ENCODE results near the gene KATNIP.

The KATNIP gene

DNA sequence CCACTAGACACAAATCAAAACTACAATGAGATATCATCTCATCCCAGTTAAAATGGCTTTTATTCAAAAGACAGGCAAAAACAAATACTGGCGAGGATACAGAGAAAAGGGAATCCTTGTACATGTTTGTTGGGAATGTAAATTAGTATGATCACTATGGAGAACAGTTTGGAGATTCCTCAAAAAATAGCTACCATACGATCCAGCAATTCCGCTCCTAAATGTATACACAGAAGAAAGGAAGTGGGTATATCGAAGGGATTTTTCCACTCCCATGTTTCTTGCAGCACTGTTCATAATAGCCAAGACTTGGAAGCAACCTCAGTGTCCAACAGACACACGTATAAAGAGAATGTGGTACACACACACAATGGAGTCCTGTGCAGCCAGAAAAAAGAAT, 35.3 kb downstream of the KATNIP start:
- DNase-seq (ENCODE audit: low read depth), result no peak

- no peak for DNase-seq (ENCODE audit: low read depth)
Observed at GRCh38 chr16:27586711-27587110, 36.8 kb downstream of the KATNIP start.

GRCh38 chr16:27588057-27588456, 38.1 kb downstream of the KATNIP start:
- no peak for DNase-seq (ENCODE audit: low read depth)

DNA sequence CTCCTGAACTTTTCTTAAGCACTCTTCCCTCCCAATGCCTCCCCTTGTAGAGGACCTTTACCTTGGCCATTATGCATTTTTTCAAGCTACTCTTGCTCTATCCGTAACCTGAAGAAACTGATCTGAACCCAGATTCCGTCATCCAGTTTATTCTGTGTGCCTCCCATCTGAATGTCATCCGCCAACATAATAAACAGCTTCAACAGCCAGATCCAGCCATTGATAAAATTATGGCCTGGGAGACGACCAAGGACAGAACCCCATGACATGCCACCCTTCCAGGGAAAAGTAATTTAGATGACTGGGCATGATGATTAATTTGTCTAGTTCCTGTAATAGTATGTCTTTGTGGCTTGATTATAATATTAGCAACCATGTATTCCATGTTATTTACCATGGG, 41.9 kb downstream of the KATNIP start:
- DNase-seq (ENCODE audit: low read depth), result no peak

- no peak for DNase-seq (ENCODE audit: low read depth)
Observed at GRCh38 chr16:27595475-27595874, 45.5 kb downstream of the KATNIP start.

DNA sequence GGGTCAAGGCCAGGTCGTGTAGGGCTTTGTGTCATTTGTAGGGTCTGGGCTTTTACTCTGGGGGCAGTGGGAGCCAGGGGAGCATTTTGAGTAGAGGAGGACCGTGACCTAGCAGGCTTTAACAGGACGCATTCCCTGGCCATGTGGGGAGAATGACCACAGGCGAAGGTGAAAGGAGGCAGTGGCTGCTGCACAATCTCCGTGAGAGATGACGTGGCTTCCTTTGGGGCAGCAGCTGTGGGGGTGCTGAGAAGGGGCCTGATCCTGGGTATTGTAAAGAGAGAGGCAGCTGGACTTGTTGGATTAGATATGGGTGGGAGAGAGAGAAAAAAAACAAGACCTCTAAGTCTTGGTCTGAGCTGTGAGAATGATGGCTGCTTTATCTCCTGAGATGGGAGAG, 46.0 kb downstream of the KATNIP start:
- DNase-seq (ENCODE audit: low read depth), result no peak

- DNase-seq (ENCODE audit: low read depth), result no peak
Observed at GRCh38 chr16:27596411-27596810, 46.5 kb downstream of the KATNIP start.

GRCh38 chr16:27597361-27597760, 47.4 kb downstream of the KATNIP start:
- DNase-seq (ENCODE audit: low read depth), result no peak

DNA sequence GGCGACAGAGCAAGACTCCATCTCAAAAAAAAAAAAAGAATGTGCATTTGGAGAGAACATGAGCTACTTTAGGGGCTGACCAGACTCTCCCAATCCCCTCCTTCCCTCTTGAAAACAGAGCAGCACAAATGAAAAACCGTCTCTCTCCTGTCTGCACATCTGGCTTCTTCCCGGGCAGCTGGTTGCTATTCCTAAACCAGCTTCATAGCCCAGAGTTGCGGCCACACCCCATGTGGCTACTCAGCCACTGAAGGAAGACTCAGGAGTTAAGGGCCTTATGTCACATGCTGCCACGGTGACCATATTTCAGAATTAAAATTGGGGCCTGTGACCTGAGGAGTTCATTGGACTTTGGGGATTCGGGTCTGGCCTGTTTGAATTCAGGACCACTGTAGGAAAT, 48.3 kb downstream of the KATNIP start:
- DNase-seq (ENCODE audit: low read depth), result no peak

DNA sequence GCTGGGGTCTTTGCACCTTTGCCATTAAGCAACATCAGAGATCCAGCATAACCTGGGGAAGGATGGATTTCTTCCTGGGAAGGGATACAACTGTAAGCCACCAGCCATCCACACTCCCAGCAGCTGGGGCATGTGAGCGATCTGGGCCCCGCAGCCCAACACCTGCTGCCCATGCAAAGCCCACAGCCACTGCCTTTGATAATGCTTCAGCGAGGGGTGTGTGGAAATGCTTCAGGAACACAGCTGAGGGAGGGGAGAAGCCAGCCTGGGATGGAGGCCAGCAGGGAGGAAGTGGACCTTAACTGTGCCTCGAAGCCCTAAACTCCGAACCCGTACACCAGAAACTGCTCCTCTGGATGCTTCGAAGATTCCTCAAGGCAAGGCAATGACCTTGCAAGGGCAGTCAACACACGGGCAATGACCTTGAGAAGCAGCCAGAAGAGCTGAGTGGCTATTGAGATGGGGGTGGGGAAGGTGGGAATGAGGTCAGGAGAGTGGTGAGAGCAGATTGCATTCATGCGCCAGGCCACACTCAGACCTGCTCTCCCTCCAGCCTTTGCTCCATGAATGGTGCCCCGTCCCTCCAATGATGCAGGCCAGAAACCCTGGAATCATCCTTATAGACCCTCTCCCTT, 49.1 kb downstream of the KATNIP start:
- DNase-seq (ENCODE audit: low read depth), result no peak

DNA sequence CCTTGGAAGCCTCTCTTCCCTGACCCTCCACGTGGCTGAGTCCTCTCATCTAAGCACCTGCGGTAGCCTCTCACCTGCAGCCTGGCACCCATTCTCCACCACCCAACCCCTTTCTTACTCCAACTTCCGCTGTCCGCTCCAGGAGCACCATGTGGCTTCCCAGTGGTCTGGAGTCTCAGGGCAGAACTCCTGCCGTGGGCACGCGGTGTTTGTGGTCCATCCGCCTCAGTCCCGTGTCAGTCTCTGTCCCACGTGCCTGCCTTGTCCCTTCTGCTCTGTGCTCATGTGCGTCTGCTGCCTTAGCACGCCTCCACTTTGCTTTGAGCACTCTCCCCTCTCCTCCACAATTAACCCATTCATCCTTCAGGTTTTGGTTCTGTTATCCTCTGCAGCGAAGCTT, 49.7 kb downstream of the KATNIP start:
- no peak for DNase-seq (ENCODE audit: low read depth)
